Skeletal muscle tissue (tissue), 4 donors: Measurements from ENCODE around the gene BCAN. TPM values are rescaled to one million over a fixed set of nuclear protein-coding genes. Genes with fewer than 3 reads are reported as not detected.

Experiments
- H3K27ac ChIP-seq: one replicate; pipeline ENCODE4 v1.7.0; 2013; ENCODE audit warnings: mild to moderate bottlenecking, low read depth, low read length, inconsistent platforms
- H3K27me3 ChIP-seq, 3 donors: one replicate each; pipeline ENCODE4 v1.7.0; 2013; ENCODE audit warnings: low read length in 3 of 3; ENCODE audit not compliant: control insufficient read depth in 3 of 3, insufficient read depth in 3 of 3
- H3K36me3 ChIP-seq, 3 donors: one replicate each; pipeline ENCODE4 v1.7.0; 2013; ENCODE audit warnings: low read length in 3 of 3; ENCODE audit not compliant: control insufficient read depth in 3 of 3, insufficient read depth in 3 of 3
- H3K4me1 ChIP-seq, 3 donors: one replicate each; pipeline ENCODE4 v1.7.0; 2013; ENCODE audit warnings: low read length in 3 of 3, mild to moderate bottlenecking in 3 of 3; ENCODE audit not compliant: control insufficient read depth in 3 of 3, insufficient read depth in 3 of 3
- H3K4me3 ChIP-seq, 3 donors: one replicate each; pipeline ENCODE4 v1.7.0; 2013; ENCODE audit warnings: low read length in 3 of 3
- H3K9ac ChIP-seq, 3 donors: one replicate each; pipeline ENCODE4 v1.7.0; 2013; ENCODE audit warnings: low read length in 3 of 3, mild to moderate bottlenecking in 3 of 3, moderate library complexity in 2 of 3, low read depth in 1 of 3
- H3K9me3 ChIP-seq, 3 donors: one replicate each; pipeline ENCODE4 v1.7.0; 2013; ENCODE audit warnings: low read length in 3 of 3; ENCODE audit not compliant: control insufficient read depth in 3 of 3
- total RNA-seq: library from RNA; depleted of rRNA; stranded (reverse); fragments of >200 nt; gene quantifications from one replicate; pipeline ENCODE4 v1.2.3, GENCODE V29; 2014
- donor health status: Osteomylitis.

BCAN gene
- total RNA-seq, 1 donor from 2014 or later, result under 0.01 TPM

DNA sequence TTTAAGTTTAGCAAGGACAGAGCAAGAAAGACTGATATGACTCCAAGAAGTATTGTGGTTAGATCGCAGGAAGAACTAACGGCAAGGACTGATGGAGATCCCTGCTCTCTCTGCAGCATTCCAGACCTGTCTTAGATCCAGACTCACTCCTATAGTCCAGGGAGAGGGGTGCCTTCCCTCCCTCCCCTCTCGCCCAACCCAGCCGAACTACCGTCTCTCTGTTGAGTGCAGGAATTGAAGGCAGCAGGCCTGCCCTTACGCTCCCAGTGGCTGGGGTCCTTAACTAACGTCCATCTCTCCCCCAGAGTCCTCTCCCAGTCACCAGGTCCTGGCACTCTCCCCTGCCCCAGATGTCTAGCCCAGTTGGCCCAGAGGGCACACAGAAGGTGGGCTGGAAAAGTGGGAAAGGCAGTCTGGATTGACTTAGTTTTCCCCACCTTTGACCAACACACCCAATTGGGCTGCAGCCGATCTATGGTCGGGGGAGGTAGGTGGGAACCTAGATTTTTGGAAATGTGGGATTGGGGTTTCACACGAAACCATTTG, 62.3 kb downstream of the BCAN start:
- H3K4me3 ChIP-seq, result peak overlapping the region in 2 of 3 donors; percentile 14 to 49
- peaks cover 26 to 56% (median 36%) of the 10 kb centered on the region in 3 donors for H3K27me3 ChIP-seq
- peaks cover 21 to 32% (median 28%) of the 10 kb centered on the region in 3 donors for H3K4me1 ChIP-seq
- peaks cover 0 to 2% (median 0%) of the 10 kb centered on the region in 3 donors for H3K36me3 ChIP-seq
- peak overlapping the region in 1 of 3 donors; percentile 54 for H3K9ac ChIP-seq
- H3K27ac ChIP-seq, result no peak overlapping the region
- H3K9me3 ChIP-seq, result no peaks in the 10 kb centered on the region

DNA sequence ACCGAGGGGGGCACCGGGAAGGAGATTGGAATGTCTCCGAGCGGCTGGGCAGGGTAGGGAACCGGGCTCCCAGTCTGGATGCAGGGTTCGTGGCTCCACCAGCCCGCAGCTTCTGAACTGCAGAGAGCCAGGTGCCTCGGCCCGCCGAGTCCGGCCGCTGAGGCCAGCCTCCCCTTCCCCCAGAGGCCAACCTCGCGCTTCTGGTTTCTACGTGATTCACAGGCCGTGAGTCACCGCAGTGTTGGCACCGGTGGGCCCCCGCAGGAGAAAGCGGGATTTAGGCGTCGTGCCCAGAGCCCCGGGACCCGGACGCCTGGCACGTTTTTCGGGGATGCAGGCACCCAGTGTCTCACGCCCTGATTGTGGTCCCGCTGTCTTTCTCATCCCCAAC, 63.0 kb downstream of the BCAN start:
- Histone ChIP-seq H3K4me1 (peaks cover 28 to 38% (median 34%) of the 10 kb centered on the region in 3 donors), H3K9me3 (no peaks in the 10 kb centered on the region), H3K4me3 (peak overlapping the region; percentile 55 to 66 (median 58)), H3K9ac (peak overlapping the region; percentile 20 to 50 (median 45)), H3K36me3 (peaks cover 0 to 2% (median 0%) of the 10 kb centered on the region in 3 donors), H3K27me3 (peaks cover 26 to 56% (median 36%) of the 10 kb centered on the region in 3 donors), H3K27ac (no peak overlapping the region)

- Histone ChIP-seq H3K36me3 (peaks cover 0 to 2% (median 0%) of the 10 kb centered on the region in 3 donors), H3K27ac (peak within 1 kb of the TSS; percentile 76), H3K4me1 (peaks cover 33 to 43% (median 38%) of the 10 kb centered on the region in 3 donors), H3K27me3 (peaks cover 26 to 53% (median 31%) of the 10 kb centered on the region in 3 donors), H3K9ac (peak within 1 kb of the TSS; percentile 51 to 76 (median 65)), H3K4me3 (peak within 1 kb of the TSS; percentile 55 to 70 (median 66)), H3K9me3 (no peaks in the 10 kb centered on the region)
Observed at GRCh38 chr1:156705321-156705917, 63.5 kb downstream of the BCAN start, which contains the start of gene CRABP2. CRABP2 (minus strand) TSS chr1:156705583; CDS start chr1:156705446, 137 bp downstream.

- H3K9me3 ChIP-seq, result no peaks in the 10 kb centered on the region
- H3K9ac ChIP-seq, result peak overlapping the region; percentile 51 to 76 (median 65)
- peaks cover 25 to 46% (median 26%) of the 10 kb centered on the region in 3 donors for H3K27me3 ChIP-seq
- peak overlapping the region; percentile 55 to 70 (median 66) for H3K4me3 ChIP-seq
- no peaks in the 10 kb centered on the region for H3K36me3 ChIP-seq
- H3K4me1 ChIP-seq, result peaks cover 36 to 43% (median 39%) of the 10 kb centered on the region in 3 donors
- peak overlapping the region; percentile 76 for H3K27ac ChIP-seq
Observed at GRCh38 chr1:156705918-156706656, 64.2 kb downstream of the BCAN start.

GRCh38 chr1:156706657-156707416, 64.9 kb downstream of the BCAN start:
- Histone ChIP-seq H3K9me3 (no peaks in the 10 kb centered on the region), H3K36me3 (no peaks in the 10 kb centered on the region), H3K4me1 (peaks cover 36 to 43% (median 39%) of the 10 kb centered on the region in 3 donors), H3K4me3 (peak overlapping the region; percentile 55 to 70 (median 66)), H3K27me3 (peaks cover 21 to 38% (median 26%) of the 10 kb centered on the region in 3 donors), H3K9ac (peak overlapping the region in 2 of 3 donors; percentile 65 to 76), H3K27ac (peak overlapping the region; percentile 76)

DNA sequence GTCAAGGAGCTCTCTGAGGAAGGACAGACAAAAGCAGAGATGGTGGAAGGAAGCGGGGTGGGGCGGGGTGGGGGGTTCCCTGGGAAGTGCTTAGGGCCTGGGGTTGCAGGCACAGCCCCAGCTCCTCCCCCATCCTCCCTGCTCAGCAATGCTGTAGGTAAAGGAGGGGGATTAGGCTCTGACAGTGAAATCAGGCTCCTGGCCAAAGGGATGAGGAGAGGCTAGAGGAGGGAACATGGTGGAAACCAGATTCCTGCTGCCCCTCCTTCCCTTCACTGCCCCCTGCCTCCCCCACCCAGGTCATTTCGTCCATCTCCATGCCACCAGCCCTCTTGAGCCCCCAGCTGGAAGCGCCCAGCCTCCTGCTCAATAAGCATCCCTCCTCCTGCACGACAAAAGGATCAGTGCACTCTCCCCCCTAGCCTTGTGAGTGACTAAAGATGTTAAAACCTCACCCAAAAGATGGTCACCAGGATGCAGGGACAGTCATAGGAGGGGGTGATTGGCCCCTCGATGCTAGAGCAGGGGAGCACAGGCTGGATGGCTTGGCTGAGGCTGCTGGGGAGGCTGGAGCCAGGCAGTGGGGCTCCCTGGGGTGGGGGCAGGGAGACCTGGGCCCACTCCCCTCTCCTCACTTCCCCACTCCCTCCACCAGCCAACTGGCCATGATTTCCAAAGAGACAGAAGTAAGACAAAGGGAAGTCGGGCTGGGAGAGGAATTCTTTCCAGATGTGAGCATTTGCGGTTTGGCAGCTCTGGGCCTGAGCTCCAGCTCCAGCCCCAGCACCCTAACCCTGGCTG, 65.7 kb downstream of the BCAN start:
- H3K36me3 ChIP-seq, result no peaks in the 10 kb centered on the region
- H3K27me3 ChIP-seq, result peaks cover 21 to 38% (median 26%) of the 10 kb centered on the region in 3 donors
- H3K27ac ChIP-seq, result peak overlapping the region; percentile 40
- H3K9me3 ChIP-seq, result no peaks in the 10 kb centered on the region
- no peak overlapping the region for H3K9ac ChIP-seq
- H3K4me1 ChIP-seq, result peaks cover 36 to 43% (median 39%) of the 10 kb centered on the region in 3 donors
- no peak overlapping the region for H3K4me3 ChIP-seq

DNA sequence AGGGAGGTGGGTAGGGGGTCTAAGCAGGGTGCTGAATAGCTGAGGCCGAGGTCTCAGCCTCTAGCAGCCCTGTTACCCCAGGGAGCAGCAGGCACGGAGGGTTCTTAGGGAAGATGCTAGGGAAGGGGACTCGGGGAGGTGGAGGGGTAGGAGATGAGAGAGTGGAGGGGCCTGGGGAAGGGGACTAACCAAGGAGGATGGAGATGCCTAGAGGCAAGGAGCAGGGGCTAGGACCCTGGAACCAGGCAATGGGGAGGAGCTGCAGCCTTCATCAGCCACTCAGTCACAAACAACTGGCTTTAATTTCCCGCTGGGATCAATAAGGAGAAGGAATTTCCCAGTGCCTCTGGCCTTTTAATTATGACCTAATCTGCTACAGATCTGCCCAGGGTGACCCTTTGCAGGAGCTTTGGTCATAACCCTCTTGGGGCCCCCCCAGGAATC, 66.3 kb downstream of the BCAN start:
- Histone ChIP-seq H3K4me3 (no peak overlapping the region), H3K27ac (no peak overlapping the region), H3K36me3 (no peaks in the 10 kb centered on the region), H3K9me3 (no peaks in the 10 kb centered on the region), H3K4me1 (peaks cover 36 to 43% (median 39%) of the 10 kb centered on the region in 3 donors), H3K9ac (no peak overlapping the region), H3K27me3 (peaks cover 18 to 33% (median 21%) of the 10 kb centered on the region in 3 donors)

GRCh38 chr1:156709031-156709430, 67.1 kb downstream of the BCAN start:
- peaks cover 36 to 38% (median 37%) of the 10 kb centered on the region in 3 donors for H3K4me1 ChIP-seq
- H3K27ac ChIP-seq, result no peak overlapping the region
- peak overlapping the region in 1 of 3 donors; percentile 8 for H3K9ac ChIP-seq

More at GRCh38 chr1:156709031-156709430, 67.1 kb downstream of the BCAN start:
- peaks cover 10 to 25% (median 13%) of the 10 kb centered on the region in 3 donors for H3K27me3 ChIP-seq
- H3K36me3 ChIP-seq, result no peaks in the 10 kb centered on the region
- no peaks in the 10 kb centered on the region for H3K9me3 ChIP-seq
- no peak overlapping the region for H3K4me3 ChIP-seq
